ENCODE measurements around the gene GLOD5. TPM values are rescaled to one million over a fixed set of nuclear protein-coding genes. Genes with fewer than 3 reads are reported as not detected.

GLOD5 gene
- polyA plus RNA-seq, 1 donor from 2014 or later, result not detected

DNA sequence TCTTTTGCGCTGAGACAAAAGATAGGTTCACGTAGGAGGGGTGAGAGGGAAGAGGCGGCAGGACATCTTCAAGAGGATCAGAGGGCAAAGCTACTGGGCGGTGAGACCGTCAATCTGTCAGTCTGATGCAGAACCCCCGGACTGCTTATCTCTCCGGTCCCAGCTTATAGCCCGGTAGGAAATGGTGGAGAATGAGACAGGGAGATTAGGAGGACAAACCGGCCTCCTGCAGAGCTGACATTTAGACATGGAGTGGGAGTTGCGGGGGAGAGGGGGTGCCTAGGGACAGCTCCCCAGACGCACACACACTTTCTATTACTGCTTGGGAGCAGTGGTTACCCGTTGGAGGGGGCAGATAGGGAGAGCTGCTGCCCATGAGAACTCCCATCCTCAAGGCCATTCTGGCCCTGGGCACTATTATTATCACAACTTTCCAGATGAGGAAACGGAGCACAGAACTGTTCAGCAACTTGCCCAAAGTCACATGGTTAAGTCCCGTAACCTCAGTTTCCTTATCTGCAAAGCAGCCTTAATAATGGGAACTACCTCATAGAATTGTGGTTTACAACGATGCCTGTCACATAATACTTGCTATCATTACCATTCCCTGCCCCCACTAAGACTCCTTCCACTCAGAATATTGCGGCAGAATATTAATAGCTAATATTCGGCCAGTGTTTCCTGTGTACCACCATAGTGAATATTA, 39.2 kb downstream of the GLOD5 start:
- Histone ChIP-seq H3K9me3 (ENCODE audit: low read length) (no peaks in the 10 kb centered on the region), H3K4me2 (ENCODE audit: low read length) (peak overlapping the region; percentile 76), H3K27me3 (ENCODE audit: insufficient read depth, low read depth, low read length) (no peaks in the 10 kb centered on the region), H3K79me2 (replicated peaks; ENCODE audit: insufficient read depth, low read length) (no peaks in the 10 kb centered on the region), H3K36me3 (ENCODE audit: insufficient read depth, low read length) (no peaks in the 10 kb centered on the region), H3K27ac (ENCODE audit: low read length) (peak overlapping the region; percentile 93), H3K9ac (ENCODE audit: low read length) (peak overlapping the region; percentile 81), H4K20me1 (ENCODE audit: insufficient read depth) (no peaks in the 10 kb centered on the region), H2AFZ (ENCODE audit: low read depth, low read length) (peak overlapping the region; percentile 65), H3K4me3 (ENCODE audit: low read length) (peak overlapping the region; percentile 77), H3K9me2 (ENCODE audit: insufficient read depth, low read length) (no peaks in the 10 kb centered on the region), H3F3A (ENCODE audit: insufficient read depth, low read length, poor library complexity, severe bottlenecking) (no peaks in the 10 kb centered on the region)
- TF ChIP-seq MXI1 (conservative IDR thresholded peaks at IDR 0.05; ENCODE audit: poor library complexity, severe bottlenecking) (no peak), POLR2AphosphoS5 (IDR thresholded peaks at IDR 0.05) (no peak), SMC3 (conservative IDR thresholded peaks at IDR 0.05; ENCODE audit: poor library complexity) (peak; percentile 42), RAD21 (conservative IDR thresholded peaks at IDR 0.05) (peak; percentile 34), REST (IDR thresholded peaks at IDR 0.05; ENCODE audit: borderline replicate concordance) (peak; percentile 52)

- no peaks in the 10 kb centered on the region for H3K9me3 ChIP-seq (ENCODE audit: low read length)
- H3K4me2 ChIP-seq (ENCODE audit: low read length), result peak within 1 kb of the TSS; percentile 76
- peak within 1 kb of the TSS; percentile 92 for H3K9ac ChIP-seq (ENCODE audit: low read length)
- H3K27me3 ChIP-seq (ENCODE audit: insufficient read depth, low read depth, low read length), result no peaks in the 10 kb centered on the region
- H3K9me2 ChIP-seq (ENCODE audit: insufficient read depth, low read length), result no peaks in the 10 kb centered on the region
- no peaks in the 10 kb centered on the region for H3K36me3 ChIP-seq (ENCODE audit: insufficient read depth, low read length)
- H4K20me1 ChIP-seq (ENCODE audit: insufficient read depth), result no peaks in the 10 kb centered on the region
- TF ChIP-seq POLR2AphosphoS5 (IDR thresholded peaks at IDR 0.05), result peak; percentile 76
- TF ChIP-seq EZH2 (IDR thresholded peaks at IDR 0.05; ENCODE audit: borderline replicate concordance, insufficient read depth, low read length, poor library complexity, severe bottlenecking), result no peak
- peak; percentile 81 for TF ChIP-seq MXI1 (conservative IDR thresholded peaks at IDR 0.05; ENCODE audit: poor library complexity, severe bottlenecking)
- peak; percentile 77 for TF ChIP-seq EP300 (conservative IDR thresholded peaks at IDR 0.05; ENCODE audit: poor library complexity, severe bottlenecking)
- TF ChIP-seq, protein P1, sequence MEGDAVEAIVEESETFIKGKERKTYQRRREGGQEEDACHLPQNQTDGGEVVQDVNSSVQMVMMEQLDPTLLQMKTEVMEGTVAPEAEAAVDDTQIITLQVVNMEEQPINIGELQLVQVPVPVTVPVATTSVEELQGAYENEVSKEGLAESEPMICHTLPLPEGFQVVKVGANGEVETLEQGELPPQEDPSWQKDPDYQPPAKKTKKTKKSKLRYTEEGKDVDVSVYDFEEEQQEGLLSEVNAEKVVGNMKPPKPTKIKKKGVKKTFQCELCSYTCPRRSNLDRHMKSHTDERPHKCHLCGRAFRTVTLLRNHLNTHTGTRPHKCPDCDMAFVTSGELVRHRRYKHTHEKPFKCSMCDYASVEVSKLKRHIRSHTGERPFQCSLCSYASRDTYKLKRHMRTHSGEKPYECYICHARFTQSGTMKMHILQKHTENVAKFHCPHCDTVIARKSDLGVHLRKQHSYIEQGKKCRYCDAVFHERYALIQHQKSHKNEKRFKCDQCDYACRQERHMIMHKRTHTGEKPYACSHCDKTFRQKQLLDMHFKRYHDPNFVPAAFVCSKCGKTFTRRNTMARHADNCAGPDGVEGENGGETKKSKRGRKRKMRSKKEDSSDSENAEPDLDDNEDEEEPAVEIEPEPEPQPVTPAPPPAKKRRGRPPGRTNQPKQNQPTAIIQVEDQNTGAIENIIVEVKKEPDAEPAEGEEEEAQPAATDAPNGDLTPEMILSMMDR (IDR thresholded peaks at IDR 0.05; ENCODE audit: poor library complexity, severe bottlenecking), result peak; percentile 15
- no peak for TF ChIP-seq TAF1 (IDR thresholded peaks at IDR 0.05; ENCODE audit: low read depth)
- TF ChIP-seq REST (IDR thresholded peaks at IDR 0.05; ENCODE audit: borderline replicate concordance), result no peak
- H3F3A ChIP-seq (ENCODE audit: insufficient read depth, low read length, poor library complexity, severe bottlenecking), result no peaks in the 10 kb centered on the region
- H3K27ac ChIP-seq (ENCODE audit: low read length), result peak within 1 kb of the TSS; percentile 93
- H2AFZ ChIP-seq (ENCODE audit: low read depth, low read length), result peak within 1 kb of the TSS; percentile 65
- H3K4me3 ChIP-seq (ENCODE audit: low read length), result peak within 1 kb of the TSS; percentile 77
- H3K79me2 ChIP-seq (replicated peaks; ENCODE audit: insufficient read depth, low read length), result no peaks in the 10 kb centered on the region
Observed at GRCh38 chrX:48801280-48802088, 39.9 kb downstream of the GLOD5 start, which contains the start of gene HDAC6. TSS of gene HDAC6 (plus strand) at chrX:48802067. CDS start at chrX:48802693, 626 bp downstream.

Measured in neural cell (in vitro differentiated cells).